ENCODE results near the gene ZSCAN26.

The ZSCAN26 gene

DNA sequence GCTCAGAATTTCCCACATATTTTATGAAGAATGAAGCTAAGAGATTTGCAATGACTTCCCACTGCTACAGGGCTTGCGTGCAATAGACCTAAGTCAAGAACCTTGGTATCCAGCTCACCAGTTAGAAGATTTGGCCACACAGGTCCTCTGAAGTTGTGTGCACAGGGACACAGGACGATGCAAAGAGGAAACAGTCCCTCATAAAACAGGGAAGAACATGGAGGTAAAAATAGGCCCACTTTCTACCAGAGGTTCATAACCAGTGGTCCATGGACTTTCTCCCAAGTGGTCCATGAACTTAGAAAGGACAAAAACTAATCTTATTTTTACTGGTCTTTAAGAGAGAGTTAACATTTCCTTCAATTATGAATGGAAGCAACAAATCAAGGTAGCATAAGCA, 16.2 kb upstream of the ZSCAN26 start:
- H3K9ac ChIP-seq (ENCODE audit: low read length), result no peak overlapping the region; the same call in 1 of the 2 replicates
- peak overlapping the region; percentile 95 for H3K4me3 ChIP-seq (ENCODE audit: insufficient read depth, low read length, poor library complexity, severe bottlenecking)
- no peaks in the 10 kb centered on the region for H3F3A ChIP-seq (ENCODE audit: insufficient read depth)
- no peaks in the 10 kb centered on the region for H4K20me1 ChIP-seq (ENCODE audit: low read depth, low read length)
- no peak overlapping the region for H2AFZ ChIP-seq (ENCODE audit: low read depth, low read length, severe bottlenecking)
- peaks cover 11% of the 10 kb centered on the region for H3K36me3 ChIP-seq (ENCODE audit: low read length)
- peaks cover 19% of the 10 kb centered on the region for H3K79me2 ChIP-seq (ENCODE audit: insufficient read depth, low read length)
- peak overlapping the region; percentile 67 for H3K4me2 ChIP-seq (ENCODE audit: low read depth, low read length, poor library complexity, severe bottlenecking)
- TF ChIP-seq EZH2phosphoT487 (conservative IDR thresholded peaks at IDR 0.05; ENCODE audit: low read length), result no peak
- TF ChIP-seq, protein P1, sequence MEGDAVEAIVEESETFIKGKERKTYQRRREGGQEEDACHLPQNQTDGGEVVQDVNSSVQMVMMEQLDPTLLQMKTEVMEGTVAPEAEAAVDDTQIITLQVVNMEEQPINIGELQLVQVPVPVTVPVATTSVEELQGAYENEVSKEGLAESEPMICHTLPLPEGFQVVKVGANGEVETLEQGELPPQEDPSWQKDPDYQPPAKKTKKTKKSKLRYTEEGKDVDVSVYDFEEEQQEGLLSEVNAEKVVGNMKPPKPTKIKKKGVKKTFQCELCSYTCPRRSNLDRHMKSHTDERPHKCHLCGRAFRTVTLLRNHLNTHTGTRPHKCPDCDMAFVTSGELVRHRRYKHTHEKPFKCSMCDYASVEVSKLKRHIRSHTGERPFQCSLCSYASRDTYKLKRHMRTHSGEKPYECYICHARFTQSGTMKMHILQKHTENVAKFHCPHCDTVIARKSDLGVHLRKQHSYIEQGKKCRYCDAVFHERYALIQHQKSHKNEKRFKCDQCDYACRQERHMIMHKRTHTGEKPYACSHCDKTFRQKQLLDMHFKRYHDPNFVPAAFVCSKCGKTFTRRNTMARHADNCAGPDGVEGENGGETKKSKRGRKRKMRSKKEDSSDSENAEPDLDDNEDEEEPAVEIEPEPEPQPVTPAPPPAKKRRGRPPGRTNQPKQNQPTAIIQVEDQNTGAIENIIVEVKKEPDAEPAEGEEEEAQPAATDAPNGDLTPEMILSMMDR (IDR thresholded peaks at IDR 0.05; ENCODE audit: insufficient read depth, low read length, poor library complexity, severe bottlenecking), result no peak
- no peaks in the 10 kb centered on the region for H3K27me3 ChIP-seq (ENCODE audit: low read length)
- H3K9me3 ChIP-seq (ENCODE audit: insufficient read depth, low read length), result no peaks in the 10 kb centered on the region
- no peaks in the 10 kb centered on the region for H3K9me2 ChIP-seq (replicated peaks; ENCODE audit: insufficient read depth, low read length)
- H3K27ac ChIP-seq (ENCODE audit: low read depth, low read length), result no peak overlapping the region

DNA sequence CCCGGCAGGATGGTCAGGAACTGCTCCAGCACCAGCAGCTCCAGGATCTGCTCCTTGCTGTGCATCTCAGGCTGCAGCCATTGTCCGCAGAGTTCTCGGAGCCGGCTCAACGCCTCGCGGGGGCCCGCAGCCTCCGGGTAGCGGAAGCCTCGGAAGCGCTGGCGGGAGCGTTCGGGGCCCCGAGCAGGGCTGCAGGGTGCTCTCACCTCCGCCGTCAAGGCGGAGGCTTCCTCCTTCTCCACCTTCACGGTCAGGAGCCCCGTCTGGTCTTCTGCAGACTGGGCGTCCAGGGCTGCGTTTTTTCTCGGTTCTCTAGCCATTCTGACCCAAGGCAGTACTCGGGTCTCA, 15.3 kb upstream of the ZSCAN26 start:
- no peaks in the 10 kb centered on the region for H4K20me1 ChIP-seq (ENCODE audit: low read depth, low read length)
- H3K9me2 ChIP-seq (replicated peaks; ENCODE audit: insufficient read depth, low read length), result no peaks in the 10 kb centered on the region
- TF ChIP-seq, protein P1 (IDR thresholded peaks at IDR 0.05; ENCODE audit: insufficient read depth, low read length, poor library complexity, severe bottlenecking), result no peak
- no peak for TF ChIP-seq EZH2phosphoT487 (conservative IDR thresholded peaks at IDR 0.05; ENCODE audit: low read length)
- H3K36me3 ChIP-seq (ENCODE audit: low read length), result peaks cover 7% of the 10 kb centered on the region; the same call in 1 of the 2 replicates
- H3K79me2 ChIP-seq (ENCODE audit: insufficient read depth, low read length), result peaks cover 19% of the 10 kb centered on the region
- H3K27ac ChIP-seq (ENCODE audit: low read depth, low read length), result peak overlapping the region; percentile 18
- peak overlapping the region; percentile 95 for H3K4me3 ChIP-seq (ENCODE audit: insufficient read depth, low read length, poor library complexity, severe bottlenecking)
- peak overlapping the region; percentile 89 for H2AFZ ChIP-seq (ENCODE audit: low read depth, low read length, severe bottlenecking)
- no peaks in the 10 kb centered on the region for H3K9me3 ChIP-seq (ENCODE audit: insufficient read depth, low read length)
- no peaks in the 10 kb centered on the region for H3F3A ChIP-seq (ENCODE audit: insufficient read depth)
- H3K27me3 ChIP-seq (ENCODE audit: low read length), result no peaks in the 10 kb centered on the region
- H3K9ac ChIP-seq (ENCODE audit: low read length), result peak overlapping the region; percentile 77
- H3K4me2 ChIP-seq (ENCODE audit: low read depth, low read length, poor library complexity, severe bottlenecking), result peak overlapping the region; percentile 67

- peak within 1 kb of the TSS; percentile 89 for H2AFZ ChIP-seq (ENCODE audit: low read depth, low read length, severe bottlenecking)
- H3K27ac ChIP-seq (ENCODE audit: low read depth, low read length), result peak within 1 kb of the TSS; percentile 18
- peak within 1 kb of the TSS; percentile 95 for H3K4me3 ChIP-seq (ENCODE audit: insufficient read depth, low read length, poor library complexity, severe bottlenecking)
- no peaks in the 10 kb centered on the region for H3K27me3 ChIP-seq (ENCODE audit: low read length)
- H3K9ac ChIP-seq (ENCODE audit: low read length), result peak within 1 kb of the TSS; percentile 77
- TF ChIP-seq, protein P1 (IDR thresholded peaks at IDR 0.05; ENCODE audit: insufficient read depth, low read length, poor library complexity, severe bottlenecking), result no peak
- no peak for TF ChIP-seq EZH2phosphoT487 (conservative IDR thresholded peaks at IDR 0.05; ENCODE audit: low read length)
- no peaks in the 10 kb centered on the region for H3K9me3 ChIP-seq (ENCODE audit: insufficient read depth, low read length)
- H3K79me2 ChIP-seq (ENCODE audit: insufficient read depth, low read length), result peaks cover 19% of the 10 kb centered on the region
- H3K36me3 ChIP-seq (ENCODE audit: low read length), result 0 out of 2 replicates have a peak, but pooled peaks cover 3% of the 10 kb centered on the region
- no peaks in the 10 kb centered on the region for H4K20me1 ChIP-seq (ENCODE audit: low read depth, low read length)
- H3K9me2 ChIP-seq (replicated peaks; ENCODE audit: insufficient read depth, low read length), result no peaks in the 10 kb centered on the region
- H3F3A ChIP-seq (ENCODE audit: insufficient read depth), result no peaks in the 10 kb centered on the region
- H3K4me2 ChIP-seq (ENCODE audit: low read depth, low read length, poor library complexity, severe bottlenecking), result peak within 1 kb of the TSS; percentile 67
These were observed 14.7 kb upstream of the ZSCAN26 start, which contains the start of gene ZKSCAN4 for GRCh38 chr6:28252009-28252975. ZKSCAN4 (minus strand) TSS chr6:28252269; CDS start chr6:28251980, 289 bp downstream.
